OCI-LY7 (cell line): ENCODE measurements around the gene ZNF438. TPM values are rescaled to one million over a fixed set of nuclear protein-coding genes. Genes with fewer than 3 reads are reported as not detected.

Experiments used
- BruUV-seq: library from RNA; stranded (reverse); fragments of 400-500 nt; replicated peaks from 2 replicates; lab custom pipeline; 2021; lab: Mats Ljungman, UMichigan
- CTCF ChIA-PET: fragments of 300-600 bp; sonication (Branson Sonifier 250); formaldehyde crosslinking; loops from one replicate; lab custom pipeline; 2022; ENCODE audit warnings: antibody characterized with exemption; ENCODE audit not compliant: unreplicated experiment; lab: Charles Lee
- POLR2A ChIA-PET: fragments of 300-600 bp; sonication (Branson Sonifier 250); formaldehyde crosslinking; loops from one replicate; lab custom pipeline; 2022; ENCODE audit warnings: antibody characterized with exemption; lab: Charles Lee
- DNase-seq: peaks from one replicate; pipeline ENCODE4 v3.0.0-alpha.2; 2015; ENCODE audit warnings: low spot score
- H2AFZ ChIP-seq: fragments of 200-600 bp; sonication (generic), shearing (Covaris generic); 2 replicates; pipeline ENCODE4 v1.6.1; 2014; ENCODE audit warnings: mild to moderate bottlenecking, antibody characterized with exemption, low read length, moderate library complexity
- H3K27ac ChIP-seq: fragments of 200-600 bp; sonication (generic); 2 replicates; pipeline ENCODE4 v1.5.1; 2014; ENCODE audit warnings: mixed run types, low read depth, mild to moderate bottlenecking, moderate library complexity, low read length, inconsistent platforms; ENCODE audit not compliant: poor library complexity, severe bottlenecking
- H3K36me3 ChIP-seq: fragments of 200-600 bp; sonication (generic); 2 replicates; pipeline ENCODE4 v1.6.1; 2014; ENCODE audit warnings: mild to moderate bottlenecking, antibody characterized with exemption, low read length, moderate library complexity, mixed read lengths; ENCODE audit not compliant: insufficient read depth
- H3K4me1 ChIP-seq: fragments of 200-600 bp; sonication (generic); 2 replicates; pipeline ENCODE4 v1.5.1; 2014; ENCODE audit warnings: mild to moderate bottlenecking, low read length; ENCODE audit not compliant: insufficient read depth, poor library complexity, severe bottlenecking
- H3K4me2 ChIP-seq: fragments of 200-600 bp; sonication (generic); 2 replicates; pipeline ENCODE4 v1.6.1; 2014; ENCODE audit warnings: mild to moderate bottlenecking, low read length
- H3K4me3 ChIP-seq: fragments of 200-600 bp; sonication (generic); 2 replicates; pipeline ENCODE4 v1.5.1; 2014; ENCODE audit warnings: mild to moderate bottlenecking, low read depth, low read length; ENCODE audit not compliant: poor library complexity, severe bottlenecking
- H3K79me2 ChIP-seq: fragments of 200-600 bp; sonication (generic); 2 replicates; pipeline ENCODE4 v1.6.1; 2016; ENCODE audit warnings: low read depth, mild to moderate bottlenecking, low read length, moderate library complexity, mixed read lengths; ENCODE audit not compliant: insufficient read depth
- H3K9me2 ChIP-seq: fragments of 200-600 bp; sonication (generic); 2 replicates; pipeline ENCODE4 v1.6.1; 2016; ENCODE audit warnings: mild to moderate bottlenecking, low read length, mixed read lengths; ENCODE audit not compliant: insufficient read depth
- H3K9me3 ChIP-seq: fragments of 200-600 bp; sonication (generic); 2 replicates; pipeline ENCODE4 v1.6.1; 2014; ENCODE audit warnings: mild to moderate bottlenecking, mixed run types, low read length, mixed read lengths
- H4K20me1 ChIP-seq: fragments of 200-600 bp; sonication (generic); 2 replicates; pipeline ENCODE4 v1.6.1; 2014; ENCODE audit warnings: mild to moderate bottlenecking, antibody characterized with exemption, low read length, moderate library complexity, mixed read lengths; ENCODE audit not compliant: insufficient read depth
- CTCF ChIP-seq: fragments of 200-600 bp; sonication (generic); conservative IDR thresholded peaks from 2 replicates; pipeline ENCODE4 v1.5.1; 2014; ENCODE audit warnings: mild to moderate bottlenecking, antibody characterized with exemption, low read length, moderate library complexity, mixed read lengths
- EZH2phosphoT487 ChIP-seq: fragments of 200-600 bp; sonication (generic); IDR thresholded peaks from 2 replicates; pipeline ENCODE4 v1.6.1; 2018; ENCODE audit warnings: low read depth, borderline replicate concordance, mild to moderate bottlenecking, mixed run types, antibody characterized with exemption, low read length, moderate library complexity, mixed read lengths
- intact Hi-C: fragments of 100-400 bp; cut with micrococcal nuclease; formaldehyde crosslinking; loops from one replicate; pipeline ENCODE4 v1.10.0; 2022; ENCODE audit not compliant: unreplicated experiment
- total RNA-seq, 2 experiments: library from RNA; depleted of rRNA in 1 of 2; stranded (reverse); fragments of >200 nt in 1 of 2; shearing (Covaris generic) in 1 of 2; gene quantifications; 2 replicates each; pipeline ENCODE4 v1.2.3, GENCODE V29; 2014 to 2022

The ZNF438 gene
- total RNA-seq, 2 experiments from 2014 or later, result 2.0 to 2.5 TPM

GRCh38 chr10:31000071-31000782 lies 31.4 kb downstream of the ZNF438 start:
- Histone ChIP-seq H2AFZ (no peak overlapping the region), H3K4me1 (no peaks in the 10 kb centered on the region), H3K9me3 (peaks cover 5% of the 10 kb centered on the region; the same call in 1 of the 2 replicates), H3K36me3 (no peaks in the 10 kb centered on the region), H3K27ac (no peak overlapping the region), H3K79me2 (no peaks in the 10 kb centered on the region), H3K4me3 (no peak overlapping the region), H3K9me2 (no peaks in the 10 kb centered on the region; the same call in 1 of the 2 replicates), H4K20me1 (no peaks in the 10 kb centered on the region), H3K4me2 (no peak overlapping the region)
- intact Hi-C loops, result no loop called here
- ChIA-PET POLR2A (interaction anchor here (0.7 to 2.1 kb wide), 3 partner anchors 8 to 815 kb away, joined by 3 to 12 read pairs (median 3); no protein-coding TSS in a partner anchor), CTCF (no interaction called here)
- no peak for TF ChIP-seq EZH2phosphoT487
- no peak for TF ChIP-seq CTCF
- no peak for DNase-seq
- BruUV-seq, result no TSS peak

GRCh38 chr10:30999070-30999712 lies 32.5 kb downstream of the ZNF438 start:
- ChIA-PET CTCF (no interaction called here), POLR2A (interaction anchor here (0.6 to 2.1 kb wide), 5 partner anchors 9 to 816 kb away, joined by 3 to 12 read pairs (median 5); no protein-coding TSS in a partner anchor)
- no peaks in the 10 kb centered on the region for H3K79me2 ChIP-seq
- no TSS peak for BruUV-seq
- H3K9me3 ChIP-seq, result peaks cover 8% of the 10 kb centered on the region; the same call in 1 of the 2 replicates
- H3K4me2 ChIP-seq, result no peak overlapping the region
- no peak overlapping the region for H3K4me3 ChIP-seq
- DNase-seq, result no peak
- no peak for TF ChIP-seq EZH2phosphoT487
- TF ChIP-seq CTCF, result no peak
- no peaks in the 10 kb centered on the region for H3K4me1 ChIP-seq
- no peak overlapping the region for H2AFZ ChIP-seq
- no peaks in the 10 kb centered on the region for H3K36me3 ChIP-seq
- H3K9me2 ChIP-seq, result no peaks in the 10 kb centered on the region; the same call in 1 of the 2 replicates
- no peaks in the 10 kb centered on the region for H4K20me1 ChIP-seq
- no peak overlapping the region for H3K27ac ChIP-seq
- intact Hi-C loops, result no loop called here
